GM18526 (cell line): ENCODE results near the gene LRRC25.

Source experiments
- POLR2A ChIP-seq: IDR thresholded peaks from 3 replicates; pipeline ENCODE4 v1.6.1; 2011; ENCODE audit not compliant: insufficient read length; ENCODE audit errors: extremely low read depth

Gene LRRC25

DNA sequence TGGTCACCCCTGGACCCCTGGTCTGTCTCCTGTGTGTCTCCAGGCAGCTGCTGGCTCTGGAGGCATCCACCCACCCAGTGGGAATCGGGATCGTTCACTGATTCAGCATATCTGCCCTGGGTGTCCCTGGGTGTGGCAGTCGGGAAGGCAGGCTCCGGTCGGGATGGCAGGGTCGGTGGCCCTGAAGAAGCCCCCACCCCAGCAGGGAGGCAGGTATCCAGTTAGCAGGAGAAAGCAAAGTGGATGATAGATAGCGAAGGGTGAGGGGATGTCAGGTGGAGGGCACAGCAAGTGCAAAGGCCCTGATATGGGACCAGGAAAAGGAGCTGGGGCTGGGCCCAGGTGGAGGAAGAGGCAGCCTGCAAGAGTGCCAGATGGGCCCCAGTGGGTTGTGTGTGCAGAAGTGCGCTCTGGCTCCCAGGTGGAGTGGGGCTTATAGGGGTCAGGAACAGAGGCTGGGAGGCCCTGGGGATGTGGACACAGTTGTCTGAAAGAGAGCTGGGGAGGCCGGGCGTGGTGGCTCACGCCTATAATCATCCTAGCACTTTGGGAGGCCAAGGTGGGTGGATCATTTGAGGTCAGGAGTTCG, 24.0 kb upstream of the LRRC25 start:
- no peak for TF ChIP-seq POLR2A

GRCh38 chr19:18420930-18421329, 23.5 kb upstream of the LRRC25 start:
- TF ChIP-seq POLR2A, result no peak

DNA sequence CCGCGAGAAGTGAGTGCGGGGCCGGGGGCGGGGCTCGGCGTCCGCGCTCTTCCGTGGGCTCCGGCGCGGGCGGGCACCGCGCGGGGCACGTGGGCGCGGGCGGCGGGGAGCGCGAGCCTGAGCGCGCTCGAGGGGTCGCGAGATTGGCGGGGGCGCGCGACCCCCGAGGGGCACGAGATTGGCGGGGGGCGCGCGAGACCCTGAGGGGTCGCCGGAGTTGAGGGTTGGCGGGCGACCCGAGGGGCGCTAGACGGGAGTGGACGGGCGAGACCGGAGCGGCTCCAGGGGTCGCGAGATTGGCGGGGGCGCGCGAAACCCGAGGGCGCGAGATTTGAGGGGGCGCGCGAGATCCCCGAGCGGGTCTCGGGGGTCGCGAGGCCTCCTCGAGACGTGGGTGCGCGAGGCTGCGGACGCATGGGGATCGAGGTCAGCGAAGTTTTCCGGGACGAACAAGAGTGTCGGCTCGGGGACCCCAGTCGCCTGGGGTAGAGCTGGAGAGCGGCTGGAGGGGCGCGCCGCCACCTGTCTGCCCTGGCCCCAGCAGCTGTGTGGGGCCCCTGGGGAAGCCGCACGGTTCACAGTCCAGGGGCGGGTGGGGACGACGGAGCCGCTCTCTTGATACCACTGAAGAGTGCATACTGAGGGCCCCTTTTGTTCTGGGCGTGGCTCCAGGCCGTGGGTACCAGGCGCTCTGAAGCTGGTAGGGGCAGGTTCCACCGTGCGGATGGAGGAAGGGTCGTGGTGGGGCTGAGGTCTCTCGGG, 22.5 kb upstream of the LRRC25 start:
- TF ChIP-seq POLR2A, result no peak

DNA sequence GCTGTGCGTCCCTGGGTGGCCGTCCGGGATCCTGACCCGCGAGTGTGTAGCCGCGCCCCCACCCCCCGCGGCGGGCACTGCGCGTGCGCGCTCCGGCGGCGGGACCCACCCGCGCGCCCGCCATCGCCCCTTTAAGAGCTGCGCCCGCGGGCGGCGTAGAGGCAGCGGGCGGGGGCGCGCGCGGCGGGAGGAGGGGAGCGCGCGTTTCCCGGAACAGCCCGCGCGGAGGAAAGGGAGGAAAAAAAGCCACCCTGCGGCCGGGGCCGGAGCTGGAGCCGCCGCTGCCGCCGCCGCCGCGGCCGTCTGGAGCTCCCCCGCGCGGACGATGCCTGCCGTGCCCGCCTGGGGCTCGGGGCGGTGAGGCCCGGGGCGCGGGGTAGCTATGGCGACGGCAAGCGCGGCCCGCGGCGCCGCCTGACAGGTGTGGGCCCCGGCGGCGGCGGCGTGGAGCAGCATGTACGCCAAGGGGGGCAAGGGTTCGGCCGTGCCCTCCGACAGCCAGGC, 21.8 kb upstream of the LRRC25 start, which contains the start of gene SSBP4:
Gene SSBP4, plus strand, starts transcription at position 204 of the 504 bp plus-strand sequence. Its CDS starts 251 bp downstream, at position 455.
- peak; percentile 26 for TF ChIP-seq POLR2A

- no peak for TF ChIP-seq POLR2A
Observed at GRCh38 chr19:18418483-18419194, 21.2 kb upstream of the LRRC25 start.

DNA sequence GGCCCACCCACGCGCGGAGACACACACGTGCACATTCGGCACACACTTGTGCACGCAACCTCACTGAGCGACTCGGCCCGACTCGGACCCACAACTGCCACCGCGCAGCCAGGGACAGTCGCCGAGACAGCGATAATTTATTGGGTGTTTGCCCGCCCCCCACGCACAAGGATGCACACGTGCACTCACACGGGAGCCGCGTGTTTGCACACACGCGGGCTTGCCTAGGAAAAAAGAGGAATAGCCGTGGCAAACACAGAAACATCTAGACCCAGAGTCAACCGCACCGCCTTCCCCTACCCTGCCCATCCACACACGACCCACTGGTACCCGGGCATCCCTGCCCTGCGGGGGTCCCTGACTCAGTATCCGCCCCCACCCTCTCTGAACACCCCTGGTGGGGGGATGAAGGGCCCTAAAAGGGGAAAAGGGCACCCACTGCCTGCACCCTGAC, 20.6 kb upstream of the LRRC25 start:
- TF ChIP-seq POLR2A, result no peak

DNA sequence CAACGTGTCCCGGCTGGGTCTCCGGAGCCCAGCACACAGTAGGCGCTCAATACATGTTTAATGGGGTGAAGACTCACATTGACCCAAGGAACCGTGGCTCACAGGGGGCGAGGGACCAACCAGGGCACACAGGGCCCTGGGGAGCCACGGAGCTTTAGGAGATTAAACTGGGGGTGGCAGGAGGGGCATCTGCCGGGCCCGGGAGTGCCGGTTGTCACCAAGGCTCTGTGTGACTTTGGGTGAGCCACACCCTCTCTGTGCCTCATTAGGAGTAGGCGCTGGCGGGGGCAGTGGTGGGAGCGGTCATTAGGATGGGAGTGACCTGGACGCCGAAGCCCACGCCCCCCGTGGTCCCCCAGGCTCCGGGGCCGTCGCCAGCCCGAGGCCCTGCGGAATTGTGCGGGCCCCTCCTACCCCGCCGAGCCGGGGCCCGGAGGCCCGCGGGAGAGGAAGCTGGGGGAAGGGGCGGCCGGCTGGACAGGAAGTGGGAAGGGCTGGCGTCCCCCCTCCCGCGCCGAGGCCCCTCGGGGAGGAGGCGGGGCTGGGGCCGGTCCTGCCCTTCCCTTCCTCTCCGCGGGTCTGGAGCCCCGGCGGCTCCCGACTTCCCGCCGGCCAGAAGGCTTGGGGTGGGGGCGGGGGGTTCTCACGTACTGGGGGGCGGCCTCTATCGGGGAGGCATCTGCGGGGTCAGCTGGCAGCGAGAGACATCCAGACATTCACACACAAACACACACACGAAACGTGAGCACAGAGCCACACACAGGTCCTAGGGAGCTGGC, 20.0 kb upstream of the LRRC25 start:
- peak; percentile 30 for TF ChIP-seq POLR2A

- no peak for TF ChIP-seq POLR2A
Observed at GRCh38 chr19:18416778-18417249, 19.4 kb upstream of the LRRC25 start.

GRCh38 chr19:18415178-18415867, 17.9 kb upstream of the LRRC25 start:
- TF ChIP-seq POLR2A, result no peak

GRCh38 chr19:18414504-18415177, 17.2 kb upstream of the LRRC25 start:
- TF ChIP-seq POLR2A, result no peak

DNA sequence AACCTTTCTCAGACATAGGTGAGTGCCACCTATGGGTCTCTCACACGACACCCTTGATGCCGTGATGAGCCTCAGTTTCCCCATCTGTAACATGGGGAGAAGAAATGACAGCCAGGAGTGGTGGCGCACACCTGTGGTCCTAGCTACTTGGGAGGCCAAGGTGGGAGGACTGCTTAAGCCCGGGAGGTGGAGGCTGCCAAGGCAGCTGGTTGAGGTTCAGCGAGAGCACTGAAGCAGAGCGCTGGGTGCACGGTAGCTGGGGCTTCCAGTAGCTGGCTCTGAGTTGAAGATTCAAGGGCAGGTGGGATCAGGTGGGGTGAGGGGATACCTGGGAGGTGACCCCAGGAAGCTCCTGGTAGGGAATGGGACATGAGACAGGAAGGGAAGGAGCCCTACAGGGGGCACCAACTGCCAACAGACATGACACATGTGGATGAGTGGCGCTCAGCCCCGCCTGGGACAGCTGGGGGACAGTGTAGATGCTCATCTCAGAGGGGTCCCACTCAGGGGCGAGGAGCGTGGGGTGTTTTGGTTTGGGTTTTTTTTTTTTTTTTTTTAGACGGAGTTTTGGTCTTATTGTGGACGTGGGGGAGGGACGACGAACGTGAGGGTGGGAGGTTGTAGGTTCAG, 15.3 kb upstream of the LRRC25 start:
- no peak for TF ChIP-seq POLR2A

GRCh38 chr19:18408053-18408476, 10.6 kb upstream of the LRRC25 start:
- TF ChIP-seq POLR2A, result no peak

GRCh38 chr19:18406749-18407148, 9.3 kb upstream of the LRRC25 start:
- no peak for TF ChIP-seq POLR2A
